ENCODE measurements around the gene MSRB1.
"Not testable (repeated sequence)": the region's sequence is repeated elsewhere in the genome, so short reads cannot be mapped to it uniquely, and the experiment has no call there.

MSRB1 gene

GRCh38 chr16:1960665-1961630 lies 17.9 kb upstream of the MSRB1 start:
- no peak for DNase-seq

GRCh38 chr16:1959269-1960039 lies 16.5 kb upstream of the MSRB1 start, which contains the start of gene NDUFB10:
Gene NDUFB10, plus strand, starts transcription at chr16:1959538. Its CDS starts 87 bp downstream, at chr16:1959625.
- peak; percentile 94 for DNase-seq

GRCh38 chr16:1958715-1959268 lies 15.8 kb upstream of the MSRB1 start:
- DNase-seq: no peak

DNA sequence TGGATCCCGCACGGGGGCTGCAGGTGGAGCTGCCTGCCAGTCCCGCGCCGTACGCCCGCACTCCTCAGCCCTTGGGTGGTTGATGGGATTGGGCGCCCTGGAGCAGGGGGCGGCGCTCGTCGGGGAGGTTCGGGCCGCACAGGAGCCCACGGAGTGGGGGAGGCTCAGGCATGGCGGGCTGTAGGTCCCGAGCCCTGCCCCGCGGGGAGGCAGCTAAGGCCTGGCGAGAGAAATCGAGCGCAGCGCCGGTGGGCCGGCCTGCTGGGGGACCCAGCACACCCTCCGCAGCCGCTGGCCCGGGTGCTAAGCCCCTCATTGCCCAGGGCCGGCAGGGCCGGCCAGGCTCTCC lies 15.1 kb upstream of the MSRB1 start:
- DNase-seq: not testable (repeated sequence)

DNA sequence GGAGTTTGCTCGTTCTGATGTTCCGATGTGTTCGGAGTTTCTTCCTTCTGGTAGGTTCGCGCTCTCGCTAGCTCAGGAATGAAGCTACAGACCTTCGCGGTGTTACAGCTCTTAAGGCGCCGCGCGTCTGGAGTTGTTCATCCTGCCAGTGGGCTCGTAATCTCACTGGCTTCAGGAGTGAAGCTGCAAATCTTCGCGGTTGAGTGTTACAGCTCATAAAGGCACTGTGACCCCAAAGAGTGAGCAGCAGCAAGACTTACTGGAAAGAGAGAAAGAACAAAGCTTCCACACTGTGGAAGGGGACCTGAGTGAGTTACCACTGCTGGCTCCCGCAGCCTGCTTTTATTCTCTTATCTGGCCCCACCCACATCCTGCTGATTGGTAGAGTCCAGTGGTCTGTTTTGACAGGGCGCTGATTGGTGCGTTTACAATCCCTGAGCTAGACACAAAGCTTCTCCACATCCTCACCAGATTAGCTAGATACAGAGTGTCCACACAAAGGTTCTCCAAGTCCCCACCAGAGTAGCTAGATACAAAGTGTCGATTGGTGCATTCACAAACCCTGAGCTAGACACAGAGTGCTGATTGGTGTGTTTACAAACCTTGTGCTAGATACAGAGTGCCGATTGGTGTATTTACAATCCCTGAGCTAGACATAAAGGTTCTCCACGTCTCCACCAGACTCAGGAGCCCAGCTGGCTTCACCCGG lies 14.6 kb upstream of the MSRB1 start:
- not testable (repeated sequence) for DNase-seq

DNA sequence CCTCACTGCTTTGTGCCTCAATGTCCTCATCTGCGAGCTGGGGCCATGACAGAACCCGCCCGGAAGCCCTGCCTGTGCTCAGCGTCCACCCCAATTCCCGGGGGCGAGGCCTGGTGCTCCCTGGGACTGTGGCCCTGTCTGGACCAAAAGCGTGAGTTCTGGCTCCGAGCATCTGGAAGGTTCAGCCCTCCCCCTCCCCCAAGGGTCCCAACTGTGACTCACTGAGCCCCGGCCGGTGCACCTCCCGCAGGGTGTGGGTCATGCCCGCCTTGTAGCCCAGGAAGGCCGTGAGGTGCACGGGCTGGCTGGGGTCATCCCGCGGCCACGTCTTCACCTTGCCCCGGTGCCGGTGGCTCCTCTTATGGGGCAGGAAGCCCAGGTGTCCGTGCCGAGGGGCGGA lies 10.7 kb upstream of the MSRB1 start:
- DNase-seq: no peak

GRCh38 chr16:1950559-1950958 lies 7.6 kb upstream of the MSRB1 start:
- DNase-seq: no peak

- no peak for DNase-seq
These were observed 7.0 kb upstream of the MSRB1 start for GRCh38 chr16:1950047-1950446.

DNA sequence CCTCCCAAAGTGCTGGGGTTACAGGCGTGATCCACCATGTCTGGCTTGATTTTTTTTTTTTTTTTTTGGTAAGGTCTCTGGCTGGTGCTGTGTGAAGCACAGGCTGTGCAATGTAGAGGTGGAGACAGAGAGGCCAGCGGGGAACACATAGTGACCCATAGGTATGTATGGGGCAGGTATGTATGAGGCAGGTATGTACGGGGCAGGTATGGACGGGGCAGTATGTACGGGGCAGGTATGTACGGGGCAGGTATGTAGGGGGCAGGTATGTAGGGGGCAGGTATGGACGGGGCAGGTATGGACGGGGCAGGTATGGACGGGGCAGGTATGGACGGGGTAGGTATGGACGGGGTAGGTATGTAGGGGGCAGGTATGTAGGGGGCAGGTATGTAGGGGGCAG lies 6.5 kb upstream of the MSRB1 start:
- DNase-seq: no peak

GRCh38 chr16:1947369-1947670 lies 4.3 kb upstream of the MSRB1 start:
- DNase-seq: no peak

DNA sequence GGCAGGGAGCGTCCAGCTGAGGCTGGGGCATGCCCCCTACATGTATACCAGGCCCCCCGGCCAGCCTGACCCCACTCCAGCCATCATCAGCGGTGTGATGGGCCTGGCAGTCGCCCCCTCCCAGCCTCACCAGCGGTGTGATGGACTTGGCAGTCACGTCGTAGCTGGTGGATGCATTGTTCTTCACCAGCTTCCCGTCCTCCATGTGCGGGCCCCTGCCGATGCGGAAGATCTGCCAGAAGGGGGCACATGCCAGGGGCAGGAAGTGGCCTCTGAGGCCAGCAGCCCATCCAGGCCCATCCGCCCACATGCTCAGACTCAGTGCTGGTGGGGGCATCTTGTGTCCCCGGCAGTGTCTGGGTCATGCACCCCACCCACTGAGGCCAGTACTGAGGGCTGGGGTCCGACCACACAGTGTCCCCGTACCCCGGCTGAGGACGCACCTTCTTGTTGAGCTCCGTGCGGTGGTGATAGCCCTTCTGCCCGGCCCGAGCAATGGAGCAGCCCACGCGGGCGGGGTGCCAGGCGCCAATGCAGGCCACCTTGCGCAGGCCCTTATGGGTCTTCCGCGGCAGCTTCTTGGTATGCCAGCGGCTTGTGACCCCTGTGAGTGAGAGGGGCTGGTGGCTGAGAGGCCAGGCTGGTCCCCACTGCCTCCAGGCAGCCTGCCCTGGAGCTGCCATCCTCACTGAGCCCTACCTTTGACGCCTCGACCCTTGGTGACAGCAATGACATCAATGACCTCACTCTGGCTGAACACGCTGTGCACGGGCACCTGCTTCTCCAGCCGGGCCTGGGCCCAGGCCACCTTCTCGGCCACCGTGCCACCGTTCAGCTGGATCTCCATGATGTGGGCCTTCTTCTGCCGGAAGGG lies 3.7 kb upstream of the MSRB1 start:
- DNase-seq: no peak

GRCh38 chr16:1945559-1946391 lies 2.8 kb upstream of the MSRB1 start:
- DNase-seq: no peak

- DNase-seq: no peak
These were observed 1.7 kb upstream of the MSRB1 start for GRCh38 chr16:1944612-1945199.

DNA sequence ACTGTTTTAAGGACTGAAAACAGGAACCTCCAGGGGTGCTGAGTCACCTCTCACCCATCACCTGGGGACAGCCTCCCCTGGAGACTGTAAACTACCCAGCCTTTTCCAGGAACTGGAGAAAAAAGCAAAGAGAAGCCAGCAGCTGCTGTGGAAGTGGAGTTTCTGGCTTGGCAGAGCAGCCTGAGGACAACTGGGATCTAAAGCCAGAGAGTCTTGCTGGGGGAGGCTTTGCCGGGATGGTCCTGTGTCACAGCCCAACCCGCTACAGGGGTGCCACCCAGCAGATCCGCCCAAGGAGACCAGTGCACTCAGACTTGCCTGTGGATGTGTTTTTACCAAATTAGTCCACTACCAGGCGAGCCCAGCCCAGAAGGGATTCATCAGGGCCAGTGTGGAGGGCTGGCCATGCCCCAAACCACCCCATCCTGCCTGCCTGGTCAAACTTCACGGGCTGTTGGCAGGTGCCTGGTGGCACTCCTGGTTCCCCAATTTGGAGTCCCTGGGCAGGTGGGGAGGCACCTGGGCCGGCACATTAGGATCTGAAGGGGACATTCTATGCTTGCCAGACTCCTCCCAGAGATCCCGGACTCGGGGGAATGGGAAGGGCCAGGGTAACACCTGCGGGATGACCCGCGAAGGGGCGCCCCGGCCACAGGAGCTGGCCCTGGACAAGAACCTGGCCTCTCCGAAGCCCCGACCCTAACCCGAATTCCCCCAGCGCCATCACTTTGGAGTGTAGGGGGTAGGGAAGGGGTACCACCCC lies 771 bp downstream of the MSRB1 start:
- DNase-seq: peak; percentile 63

- no peak for DNase-seq
These were observed 1.6 kb downstream of the MSRB1 start for GRCh38 chr16:1941162-1942046.

GRCh38 chr16:1940273-1941161 lies 2.5 kb downstream of the MSRB1 start:
- no peak for DNase-seq

GRCh38 chr16:1939833-1940232 lies 3.2 kb downstream of the MSRB1 start:
- DNase-seq: not testable (repeated sequence)

- no peak for DNase-seq
These were observed 4.1 kb downstream of the MSRB1 start for GRCh38 chr16:1938910-1939309.

All from inflammatory macrophage treated with lipopolysaccharide for 4 hours (primary cell).